Mucosa of rectum (tissue), 2 donors: ENCODE results near the gene AHNAK2.
A peak's percentile ranks its signal among the peaks of the same experiment; 100 is the strongest.
"Not testable (repeated sequence)": the region's sequence is repeated elsewhere in the genome, so short reads cannot be mapped to it uniquely, and the experiment has no call there.

Experiments
- H3K27ac ChIP-seq, 2 donors: one replicate each; pipeline ENCODE4 v1.7.0; 2013; ENCODE audit warnings: inconsistent platforms in 2 of 2, low read depth in 2 of 2, low read length in 2 of 2
- H3K27me3 ChIP-seq, 2 donors: one replicate each; pipeline ENCODE4 v1.7.0; 2013; ENCODE audit warnings: low read length in 2 of 2; ENCODE audit not compliant: control insufficient read depth in 2 of 2, insufficient read depth in 2 of 2
- H3K36me3 ChIP-seq, 2 donors: one replicate each; pipeline ENCODE4 v1.7.0; 2013; ENCODE audit warnings: low read length in 2 of 2; ENCODE audit not compliant: control insufficient read depth in 2 of 2, insufficient read depth in 2 of 2
- H3K4me1 ChIP-seq, 2 donors: one replicate each; pipeline ENCODE4 v1.7.0; 2013; ENCODE audit warnings: low read length in 2 of 2, mild to moderate bottlenecking in 1 of 2; ENCODE audit not compliant: control insufficient read depth in 2 of 2, insufficient read depth in 2 of 2
- H3K4me3 ChIP-seq, 2 donors: one replicate each; pipeline ENCODE4 v1.7.0; 2013; ENCODE audit warnings: low read length in 2 of 2
- H3K9ac ChIP-seq, 2 donors: one replicate each; pipeline ENCODE4 v1.7.0; 2013; ENCODE audit warnings: low read length in 2 of 2, low read depth in 1 of 2, mild to moderate bottlenecking in 1 of 2
- H3K9me3 ChIP-seq, 2 donors: one replicate each; pipeline ENCODE4 v1.7.0; 2013; ENCODE audit warnings: low read length in 2 of 2; ENCODE audit not compliant: control insufficient read depth in 2 of 2
- donor health status: healthy.
- donor health status: Normal muscosa, but diverticular disease.

The AHNAK2 gene

DNA sequence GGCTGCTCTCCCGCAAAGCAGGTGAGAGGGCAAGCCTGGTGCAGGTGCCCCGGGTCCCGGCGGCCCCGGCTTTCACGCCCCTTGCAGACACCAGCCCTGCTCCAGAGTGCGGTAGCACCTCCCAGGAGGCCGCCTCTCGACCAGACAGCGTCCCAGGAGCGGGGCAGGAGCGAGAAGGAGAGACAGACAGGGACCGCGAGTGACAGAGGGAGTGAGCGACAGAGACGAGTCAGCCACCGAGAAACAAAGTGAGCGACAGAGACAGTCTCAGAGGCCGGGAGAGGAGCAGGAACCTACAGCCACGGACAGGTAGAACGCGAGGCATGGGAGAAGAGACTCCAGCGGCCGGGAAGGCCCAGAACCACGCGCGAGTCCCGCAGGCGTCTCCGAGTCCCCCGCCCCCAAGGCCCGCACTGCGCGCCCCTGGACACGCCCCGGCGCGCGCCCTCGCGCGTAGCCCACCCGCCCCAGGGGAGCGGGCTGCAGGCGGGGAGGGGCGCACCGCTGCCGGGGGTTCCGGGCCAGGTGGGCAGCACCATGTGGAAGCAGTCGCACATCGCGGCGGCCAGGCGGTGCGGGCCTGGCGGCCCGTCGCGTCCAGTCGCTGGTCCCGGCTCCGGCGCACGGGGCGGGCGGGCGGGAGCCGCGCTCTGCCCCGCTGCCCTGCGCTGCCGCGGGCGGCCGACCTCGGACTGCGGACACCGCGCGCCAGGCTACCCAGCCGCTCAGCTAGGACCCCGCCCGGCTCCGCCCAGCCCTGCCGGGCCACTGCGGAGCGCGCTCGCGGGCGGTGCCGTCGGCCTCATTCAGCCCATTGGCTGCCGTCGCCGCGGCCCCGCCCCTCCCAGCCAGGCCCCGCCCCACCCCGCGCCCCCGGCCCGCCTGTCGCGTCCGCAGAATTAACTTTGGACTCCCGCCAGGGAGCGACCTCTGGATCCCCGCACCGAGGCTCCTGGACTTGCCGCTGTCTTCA, at the start of gene AHNAK2:
Gene AHNAK2 (minus strand): TSS at position 694 of the 973 bp plus-strand sequence. CDS start 137 bp downstream, at position 557.
- H3K4me3 ChIP-seq = peak within 1 kb of the TSS; percentile 36 to 65
- H3K27me3 ChIP-seq = peaks cover 27 to 28% of the 10 kb centered on the region in 2 donors
- H3K4me1 ChIP-seq = peaks cover 30 to 35% of the 10 kb centered on the region in 2 donors
- peak within 1 kb of the TSS in 1 of 2 donors; percentile 1 for H3K27ac ChIP-seq
- H3K9ac ChIP-seq = peak within 1 kb of the TSS in 1 of 2 donors; percentile 18
- H3K9me3 ChIP-seq = no peaks in the 10 kb centered on the region
- no peaks in the 10 kb centered on the region for H3K36me3 ChIP-seq

GRCh38 chr14:105027718-105028117, 49.5 kb upstream of the AHNAK2 start:
- H3K4me3 ChIP-seq, H3K4me1 ChIP-seq, H3K27me3 ChIP-seq, H3K27ac ChIP-seq, H3K9ac ChIP-seq, H3K36me3 ChIP-seq, H3K9me3 ChIP-seq: not testable (repeated sequence)

GRCh38 chr14:105026802-105027563, 48.8 kb upstream of the AHNAK2 start:
- H3K4me1 ChIP-seq = peaks cover under 1 to 3% of the 10 kb centered on the region in 2 donors
- H3K36me3 ChIP-seq = no peaks in the 10 kb centered on the region
- H3K27ac ChIP-seq = no peak overlapping the region
- H3K9me3 ChIP-seq = no peaks in the 10 kb centered on the region
- H3K4me3 ChIP-seq = no peak overlapping the region
- H3K9ac ChIP-seq = no peak overlapping the region
- no peaks in the 10 kb centered on the region for H3K27me3 ChIP-seq

DNA sequence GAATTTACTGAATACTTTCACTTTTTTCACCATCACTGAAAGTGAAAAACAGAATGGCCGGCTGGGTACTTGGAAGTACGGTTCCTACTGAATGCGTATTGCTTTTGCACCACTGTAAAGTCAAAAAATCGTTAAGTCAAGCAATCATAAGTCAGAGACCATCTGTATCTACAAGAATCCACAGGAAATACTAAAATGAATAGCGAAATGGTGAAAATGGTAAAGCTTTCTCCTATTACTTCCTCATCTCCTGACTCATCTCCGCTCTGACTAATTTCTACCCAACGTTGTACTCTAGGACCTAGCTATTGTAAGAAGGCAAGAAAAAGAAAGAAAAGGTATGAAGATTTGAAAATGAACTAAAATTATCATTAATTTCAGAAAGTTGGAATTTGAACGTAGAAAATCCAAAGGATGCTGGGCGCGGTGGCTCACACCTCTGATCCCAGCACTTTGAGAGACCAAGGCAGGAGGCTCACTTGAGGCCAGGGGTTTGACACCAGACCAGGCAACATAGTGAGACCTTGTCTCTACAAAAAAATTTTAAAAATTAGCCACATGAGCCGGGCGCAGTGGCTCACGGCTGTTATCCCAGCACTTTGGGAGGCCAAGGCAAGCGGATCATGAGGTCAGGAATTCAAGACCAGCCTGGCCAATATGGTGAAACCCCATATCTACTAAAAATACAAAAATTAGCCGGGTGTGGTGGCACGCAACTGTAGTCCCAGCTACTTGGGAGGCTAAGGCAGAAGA, 48.0 kb upstream of the AHNAK2 start:
- H3K4me3 ChIP-seq = no peak overlapping the region
- H3K27ac ChIP-seq = no peak overlapping the region
- H3K4me1 ChIP-seq = peaks cover 7 to 10% of the 10 kb centered on the region in 2 donors
- H3K27me3 ChIP-seq = no peaks in the 10 kb centered on the region
- H3K36me3 ChIP-seq = no peaks in the 10 kb centered on the region
- no peak overlapping the region for H3K9ac ChIP-seq
- H3K9me3 ChIP-seq = no peaks in the 10 kb centered on the region

DNA sequence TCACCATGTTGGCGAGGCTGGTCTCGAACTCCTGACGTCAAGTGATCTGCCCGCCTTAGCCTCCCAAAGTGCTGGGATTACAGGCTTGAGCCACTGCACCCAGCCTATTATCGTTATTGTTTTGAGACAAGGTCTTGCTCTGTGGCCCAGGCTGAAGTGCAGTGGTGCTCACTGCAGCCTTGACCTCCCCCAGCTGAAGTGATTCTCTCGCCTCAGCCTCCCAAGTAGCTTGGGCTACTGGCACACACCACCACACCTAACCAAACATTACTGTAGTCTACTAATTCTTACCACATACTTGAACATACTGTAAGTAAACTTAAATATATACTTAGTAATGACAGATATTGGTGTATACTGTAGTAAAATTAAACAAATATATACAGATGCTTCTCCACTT, 47.3 kb upstream of the AHNAK2 start:
- H3K27me3 ChIP-seq = no peaks in the 10 kb centered on the region
- H3K9me3 ChIP-seq = no peaks in the 10 kb centered on the region
- no peaks in the 10 kb centered on the region for H3K36me3 ChIP-seq
- no peak overlapping the region for H3K27ac ChIP-seq
- H3K4me1 ChIP-seq = peaks cover 7 to 10% of the 10 kb centered on the region in 2 donors
- H3K9ac ChIP-seq = no peak overlapping the region
- no peak overlapping the region for H3K4me3 ChIP-seq

DNA sequence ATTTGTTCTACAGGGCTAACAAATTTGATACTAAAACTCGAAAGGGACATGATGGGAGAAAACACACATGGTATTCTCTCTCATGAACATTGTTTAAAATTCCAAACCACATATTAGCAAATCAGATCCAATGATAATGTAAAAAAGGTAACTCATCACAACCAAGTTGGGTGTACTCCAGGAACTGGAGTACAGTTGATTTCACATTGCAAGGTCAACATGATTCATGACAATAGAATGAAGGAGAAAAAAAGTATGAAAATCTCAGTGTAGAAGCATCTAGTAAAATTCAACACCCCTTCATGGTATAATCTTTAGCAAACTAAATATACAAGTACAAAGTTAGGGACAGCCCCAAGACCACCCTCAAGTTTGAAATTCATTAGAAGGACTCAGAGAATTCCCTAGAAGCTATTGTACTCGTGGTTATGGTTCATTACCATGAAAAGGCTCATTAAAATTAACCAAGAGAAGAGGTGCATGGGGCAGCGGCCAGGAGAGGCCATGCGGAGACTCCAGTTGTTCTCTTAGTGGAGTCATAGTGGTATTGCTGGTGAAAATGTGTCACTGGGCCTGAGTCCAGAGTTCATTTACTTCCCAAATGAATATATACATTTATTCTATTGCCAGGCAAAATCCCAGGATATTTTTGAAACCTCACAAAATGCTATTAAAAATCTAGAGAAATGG, 45.8 kb upstream of the AHNAK2 start:
- Histone ChIP-seq H3K36me3 (no peaks in the 10 kb centered on the region), H3K4me1 (peaks cover 19 to 24% of the 10 kb centered on the region in 2 donors), H3K4me3 (no peak overlapping the region), H3K27ac (no peak overlapping the region), H3K9ac (no peak overlapping the region), H3K27me3 (no peaks in the 10 kb centered on the region), H3K9me3 (no peaks in the 10 kb centered on the region)

DNA sequence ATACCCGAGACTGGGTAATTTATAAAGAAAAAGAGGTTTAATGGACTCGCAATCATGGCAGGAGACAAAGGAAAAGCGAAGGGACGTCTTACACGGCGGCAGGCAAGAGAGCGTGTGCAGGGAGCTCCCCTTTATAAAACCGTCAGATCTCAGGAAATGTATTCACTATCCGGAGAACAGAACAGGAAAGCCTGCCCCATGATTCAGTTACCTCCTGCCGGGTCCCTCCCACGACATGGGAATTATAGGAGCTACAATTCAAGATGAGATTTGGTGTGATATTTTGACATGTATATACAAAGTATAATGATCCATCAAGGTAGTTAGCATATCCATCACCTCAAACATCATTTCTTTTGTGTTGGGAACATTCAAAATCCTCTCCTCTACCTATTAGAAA, 45.0 kb upstream of the AHNAK2 start:
- no peaks in the 10 kb centered on the region for H3K27me3 ChIP-seq
- no peaks in the 10 kb centered on the region for H3K36me3 ChIP-seq
- H3K4me1 ChIP-seq = peaks cover 20 to 24% of the 10 kb centered on the region in 2 donors
- H3K27ac ChIP-seq = no peak overlapping the region
- no peak overlapping the region for H3K9ac ChIP-seq
- H3K9me3 ChIP-seq = no peaks in the 10 kb centered on the region
- no peak overlapping the region for H3K4me3 ChIP-seq

DNA sequence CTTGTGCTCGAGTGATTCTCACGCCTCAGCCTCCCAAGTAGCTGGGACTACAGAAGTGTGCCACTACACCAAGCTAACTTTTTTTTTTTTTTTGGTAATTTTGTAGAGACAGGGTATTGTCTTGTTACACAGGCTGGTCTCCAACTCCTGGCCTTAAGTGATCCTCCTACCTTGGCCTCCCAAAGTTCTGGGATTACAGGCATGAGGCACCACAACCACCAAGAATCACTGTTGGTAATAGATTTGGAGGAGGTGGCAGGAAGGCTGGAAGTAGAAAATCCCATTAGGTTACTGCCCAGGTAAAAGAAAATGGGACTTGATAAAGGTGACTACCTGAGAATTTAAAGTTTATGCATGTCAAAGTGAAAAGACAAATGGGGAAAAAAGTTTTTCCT, 44.1 kb upstream of the AHNAK2 start:
- peak overlapping the region; percentile 73 to 94 for H3K9ac ChIP-seq

GRCh38 chr14:105021656-105022275, 43.6 kb upstream of the AHNAK2 start:
- Histone ChIP-seq H3K27me3 (no peaks in the 10 kb centered on the region), H3K9me3 (no peaks in the 10 kb centered on the region), H3K27ac (peak overlapping the region; percentile 78 to 91), H3K36me3 (no peaks in the 10 kb centered on the region), H3K9ac (peak overlapping the region; percentile 73 to 94), H3K4me3 (peak overlapping the region; percentile 72 to 89), H3K4me1 (peaks cover 20 to 27% of the 10 kb centered on the region in 2 donors)

More for the DNA sequence above, 44.1 kb upstream of the AHNAK2 start:
- Histone ChIP-seq H3K4me1 (peaks cover 20 to 24% of the 10 kb centered on the region in 2 donors), H3K36me3 (no peaks in the 10 kb centered on the region), H3K4me3 (peak overlapping the region in 1 of 2 donors; percentile 89), H3K27me3 (no peaks in the 10 kb centered on the region), H3K9me3 (no peaks in the 10 kb centered on the region), H3K27ac (no peak overlapping the region)
